ENCODE measurements around the gene CPNE4. TPM values are rescaled to one million over a fixed set of nuclear protein-coding genes. Genes with fewer than 3 reads are reported as not detected.

CPNE4 gene
- polyA plus RNA-seq, 4 donors: 0.66 to 4.8 TPM; not detected in 2

DNA sequence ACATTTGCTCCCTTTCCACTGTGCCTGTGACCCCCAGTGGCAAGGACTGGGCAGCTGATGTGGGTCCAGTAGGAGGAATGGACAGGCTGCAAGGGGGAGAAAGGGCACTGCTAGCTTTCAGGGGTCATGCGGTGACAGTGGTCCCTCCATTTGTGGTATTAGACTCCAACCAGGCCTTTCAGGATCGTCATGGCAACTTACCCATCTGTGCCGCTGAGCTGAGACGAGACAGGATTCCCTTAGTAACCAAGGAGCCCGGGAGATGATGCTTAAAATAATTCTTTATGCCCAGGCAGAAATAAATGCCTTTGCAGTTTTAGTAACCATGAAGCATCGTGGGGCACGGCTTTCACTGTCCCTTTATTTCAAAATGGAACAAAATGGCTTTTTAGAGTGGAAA lies 516.1 kb downstream of the CPNE4 start:
- WGBS, 3 donors: 79 to 83% (median 83%) methylated on average over 7 of the region's 7 CpGs
- no peak overlapping the region for H3K4me3 ChIP-seq (ENCODE audit: low read depth in 1 of 3, low read length in 3 of 3)
- H3K36me3 ChIP-seq (ENCODE audit: control insufficient read depth in 3 of 3, insufficient read depth in 2 of 3, low read depth in 1 of 3, low read length in 3 of 3): no peaks in the 10 kb centered on the region
- DNase-seq (no peak), FAIRE-seq (no peak)
- H3K27ac ChIP-seq (ENCODE audit: low read depth in 1 of 3, low read length in 2 of 3): no peak overlapping the region
- H3K27me3 ChIP-seq (ENCODE audit: control insufficient read depth in 3 of 3, insufficient read depth in 3 of 3, low read length in 3 of 3): no peaks in the 10 kb centered on the region
- peaks cover 0 to 2% of the 10 kb centered on the region in 2 donors for H3K9me3 ChIP-seq (ENCODE audit: control insufficient read depth in 2 of 2, insufficient read depth in 1 of 2, low read depth in 1 of 2, low read length in 1 of 2)
- H3K4me1 ChIP-seq (ENCODE audit: control insufficient read depth in 3 of 3, insufficient read depth in 2 of 3, low read depth in 1 of 3, low read length in 2 of 3): no peaks in the 10 kb centered on the region

DNA sequence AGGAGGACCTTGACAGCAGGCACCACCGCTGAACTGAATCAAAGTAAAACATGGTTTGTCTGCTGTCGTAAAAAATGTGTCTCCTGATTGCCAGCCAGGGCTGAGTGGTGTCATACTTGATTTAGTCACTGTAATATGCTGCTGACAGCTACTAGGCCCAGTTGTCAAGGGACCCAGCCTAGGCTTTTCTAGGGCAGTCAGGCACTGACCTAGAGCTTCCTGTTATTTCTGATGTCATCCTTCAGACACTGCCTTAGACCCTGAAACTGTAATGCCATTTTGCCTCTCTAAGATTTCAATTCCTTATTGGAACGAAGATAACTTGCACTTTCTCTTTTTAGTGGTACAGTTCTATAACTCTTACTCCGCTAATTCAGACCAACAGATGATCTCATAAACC lies 529.4 kb downstream of the CPNE4 start:
- no peak for DNase-seq
- no peak for FAIRE-seq

DNA sequence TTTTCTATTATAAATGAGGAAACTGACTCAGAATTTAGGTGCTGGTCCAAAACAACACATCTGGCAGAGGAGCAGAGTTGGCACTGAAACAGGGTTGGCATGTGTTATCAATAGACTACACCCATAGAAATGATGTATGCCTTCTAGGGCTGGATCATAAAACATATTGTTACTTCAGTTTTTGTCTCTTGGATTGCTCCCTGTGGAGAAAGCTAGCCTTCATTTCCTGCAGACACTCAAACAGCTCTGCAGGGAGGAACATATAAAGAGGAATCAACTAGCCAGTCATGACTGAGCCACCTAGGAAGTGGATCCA lies 531.5 kb downstream of the CPNE4 start:
- peak overlapping the region in 2 of 3 donors; percentile 85 to 92 for H3K4me3 ChIP-seq (ENCODE audit: low read depth in 1 of 3, low read length in 3 of 3)
- no peaks in the 10 kb centered on the region for H3K9me3 ChIP-seq (ENCODE audit: control insufficient read depth in 2 of 2, insufficient read depth in 1 of 2, low read depth in 1 of 2, low read length in 1 of 2)
- DNase-seq (no peak), FAIRE-seq (no peak)
- peaks cover 0 to 4% (median 3%) of the 10 kb centered on the region in 3 donors for H3K4me1 ChIP-seq (ENCODE audit: control insufficient read depth in 3 of 3, insufficient read depth in 2 of 3, low read depth in 1 of 3, low read length in 2 of 3)
- H3K27ac ChIP-seq (ENCODE audit: low read depth in 1 of 3, low read length in 2 of 3): peak overlapping the region in 1 of 3 donors; percentile 36
- peaks cover 0 to 15% (median 0%) of the 10 kb centered on the region in 3 donors for H3K27me3 ChIP-seq (ENCODE audit: control insufficient read depth in 3 of 3, insufficient read depth in 3 of 3, low read length in 3 of 3)
- peaks cover 0 to 4% (median 3%) of the 10 kb centered on the region in 3 donors for H3K36me3 ChIP-seq (ENCODE audit: control insufficient read depth in 3 of 3, insufficient read depth in 2 of 3, low read depth in 1 of 3, low read length in 3 of 3)

More for the DNA sequence above, 529.4 kb downstream of the CPNE4 start:
- H3K27me3 ChIP-seq (ENCODE audit: control insufficient read depth in 3 of 3, insufficient read depth in 3 of 3, low read length in 3 of 3): peaks cover 0 to 15% (median 0%) of the 10 kb centered on the region in 3 donors
- 77 to 82% (median 77%) methylated on average over 4 of the region's 4 CpGs for WGBS, 3 donors
- no peaks in the 10 kb centered on the region for H3K9me3 ChIP-seq (ENCODE audit: control insufficient read depth in 2 of 2, insufficient read depth in 1 of 2, low read depth in 1 of 2, low read length in 1 of 2)
- H3K36me3 ChIP-seq (ENCODE audit: control insufficient read depth in 3 of 3, insufficient read depth in 2 of 3, low read depth in 1 of 3, low read length in 3 of 3): no peaks in the 10 kb centered on the region
- H3K4me1 ChIP-seq (ENCODE audit: control insufficient read depth in 3 of 3, insufficient read depth in 2 of 3, low read depth in 1 of 3, low read length in 2 of 3): peaks cover 0 to 4% (median 3%) of the 10 kb centered on the region in 3 donors
- H3K27ac ChIP-seq (ENCODE audit: low read depth in 1 of 3, low read length in 2 of 3): no peak overlapping the region
- H3K4me3 ChIP-seq (ENCODE audit: low read depth in 1 of 3, low read length in 3 of 3): no peak overlapping the region

DNA sequence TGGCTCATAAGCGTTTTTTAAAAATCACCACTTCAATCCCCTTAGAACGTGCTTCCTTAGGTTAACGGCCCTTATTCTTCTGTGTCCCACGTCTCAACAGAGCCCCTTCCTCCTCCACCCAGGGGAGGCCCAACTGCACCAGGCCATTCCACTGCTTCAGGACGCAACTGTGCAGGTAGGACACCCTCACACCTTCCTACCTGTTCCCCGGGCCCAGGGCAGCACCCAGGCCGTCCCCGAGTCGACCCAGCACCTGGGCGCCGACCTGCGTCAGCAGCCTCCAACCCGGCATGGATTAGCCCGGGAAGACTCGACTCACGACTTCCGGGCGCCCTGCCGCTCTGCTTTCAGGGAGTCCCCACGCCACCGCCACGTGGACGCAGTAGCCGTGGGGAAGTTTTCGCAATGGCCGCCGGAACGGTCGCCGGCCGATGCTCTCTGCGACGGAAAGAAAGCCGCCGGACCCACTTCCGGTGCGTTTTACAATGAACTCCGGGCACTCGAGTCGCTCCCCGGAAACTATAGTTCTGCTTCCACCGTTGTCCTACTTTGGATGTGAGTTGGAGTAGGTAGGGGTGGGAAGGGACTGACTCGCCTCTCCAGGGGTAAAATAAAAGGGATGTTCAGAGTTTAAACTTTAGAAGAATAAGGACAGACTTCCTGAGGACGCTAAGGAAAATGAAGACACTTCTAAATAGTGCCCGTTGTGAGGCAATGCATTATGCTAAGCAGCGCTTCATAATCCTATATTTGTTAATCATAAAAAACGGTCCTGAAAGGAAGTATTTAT lies 532.1 kb downstream of the CPNE4 start, which contains the start of gene MRPL3:
MRPL3 (minus strand) TSS at position 442 of the 790 bp plus-strand sequence; CDS start at position 292, 150 bp downstream.
- Histone ChIP-seq H3K36me3 (ENCODE audit: control insufficient read depth in 3 of 3, insufficient read depth in 2 of 3, low read depth in 1 of 3, low read length in 3 of 3) (peaks cover 0 to 6% (median 5%) of the 10 kb centered on the region in 3 donors), H3K4me1 (ENCODE audit: control insufficient read depth in 3 of 3, insufficient read depth in 2 of 3, low read depth in 1 of 3, low read length in 2 of 3) (peaks cover 0 to 4% (median 3%) of the 10 kb centered on the region in 3 donors), H3K9me3 (ENCODE audit: control insufficient read depth in 2 of 2, insufficient read depth in 1 of 2, low read depth in 1 of 2, low read length in 1 of 2) (no peaks in the 10 kb centered on the region), H3K4me3 (ENCODE audit: low read depth in 1 of 3, low read length in 3 of 3) (peak within 1 kb of the TSS; percentile 77 to 92 (median 85)), H3K27ac (ENCODE audit: low read depth in 1 of 3, low read length in 2 of 3) (peak within 1 kb of the TSS; percentile 80 to 90 (median 82)), H3K27me3 (ENCODE audit: control insufficient read depth in 3 of 3, insufficient read depth in 3 of 3, low read length in 3 of 3) (peaks cover 0 to 15% (median 0%) of the 10 kb centered on the region in 3 donors)
- no peak for FAIRE-seq
- WGBS, 3 donors: 1 to 3% (median 2%) methylated on average over 47 of the region's 47 CpGs
- peak; percentile 89 to 94 for DNase-seq

DNA sequence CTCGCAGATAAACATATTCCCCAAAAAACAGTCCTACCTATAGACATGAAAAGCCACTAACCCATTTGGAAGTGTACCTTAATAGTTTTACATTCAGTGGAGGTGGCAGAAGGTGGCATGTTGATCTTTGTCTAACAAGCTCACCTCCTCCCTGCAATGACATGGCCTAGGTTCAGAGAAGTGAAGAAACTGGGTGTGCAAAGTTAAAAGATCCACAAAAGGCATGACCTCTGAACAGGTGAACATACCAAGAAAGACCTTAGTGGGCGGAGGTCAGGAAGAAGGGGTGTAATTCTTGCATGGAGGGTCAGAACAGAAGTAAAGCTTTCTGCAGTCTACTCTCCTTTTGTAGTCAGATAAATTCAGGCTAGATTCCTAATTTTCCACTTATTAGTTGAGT lies 532.9 kb downstream of the CPNE4 start:
- Histone ChIP-seq H3K36me3 (ENCODE audit: control insufficient read depth in 3 of 3, insufficient read depth in 2 of 3, low read depth in 1 of 3, low read length in 3 of 3) (peaks cover 0 to 7% (median 6%) of the 10 kb centered on the region in 3 donors), H3K4me1 (ENCODE audit: control insufficient read depth in 3 of 3, insufficient read depth in 2 of 3, low read depth in 1 of 3, low read length in 2 of 3) (peaks cover 0 to 4% (median 3%) of the 10 kb centered on the region in 3 donors), H3K27ac (ENCODE audit: low read depth in 1 of 3, low read length in 2 of 3) (peak overlapping the region; percentile 80 to 90 (median 82)), H3K4me3 (ENCODE audit: low read depth in 1 of 3, low read length in 3 of 3) (peak overlapping the region; percentile 77 to 92 (median 85)), H3K27me3 (ENCODE audit: control insufficient read depth in 3 of 3, insufficient read depth in 3 of 3, low read length in 3 of 3) (peaks cover 0 to 12% (median 0%) of the 10 kb centered on the region in 3 donors), H3K9me3 (ENCODE audit: control insufficient read depth in 2 of 2, insufficient read depth in 1 of 2, low read depth in 1 of 2, low read length in 1 of 2) (no peaks in the 10 kb centered on the region)
- no peak for FAIRE-seq
- 16 to 38% (median 35%) methylated on average over 2 of the region's 2 CpGs for WGBS, 3 donors
- DNase-seq: peak; percentile 44 to 52

DNA sequence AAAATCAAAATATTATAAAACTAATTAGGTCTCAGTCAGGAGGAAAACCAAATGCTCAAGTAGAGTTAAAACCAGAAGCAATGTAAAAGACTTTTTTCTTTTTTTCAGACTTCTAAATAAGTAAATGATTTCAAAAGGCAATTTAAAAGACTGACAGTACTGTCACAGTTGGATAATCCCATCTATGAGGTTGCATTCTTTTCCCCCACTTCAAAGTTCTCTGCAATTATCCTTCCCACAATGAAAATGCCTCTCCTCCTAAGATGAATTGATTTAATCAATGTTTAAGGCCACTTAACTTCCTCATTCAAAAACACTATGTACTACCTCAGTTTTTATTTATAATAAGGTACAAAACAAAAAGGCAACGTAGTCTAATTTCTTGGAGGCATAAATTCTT lies 540.1 kb downstream of the CPNE4 start:
- Histone ChIP-seq H3K9me3 (ENCODE audit: control insufficient read depth in 2 of 2, insufficient read depth in 1 of 2, low read depth in 1 of 2, low read length in 1 of 2) (no peaks in the 10 kb centered on the region), H3K27me3 (ENCODE audit: control insufficient read depth in 3 of 3, insufficient read depth in 3 of 3, low read length in 3 of 3) (no peaks in the 10 kb centered on the region), H3K4me1 (ENCODE audit: control insufficient read depth in 3 of 3, insufficient read depth in 2 of 3, low read depth in 1 of 3, low read length in 2 of 3) (no peaks in the 10 kb centered on the region), H3K27ac (ENCODE audit: low read depth in 1 of 3, low read length in 2 of 3) (no peak overlapping the region), H3K4me3 (ENCODE audit: low read depth in 1 of 3, low read length in 3 of 3) (no peak overlapping the region), H3K36me3 (ENCODE audit: control insufficient read depth in 3 of 3, insufficient read depth in 2 of 3, low read depth in 1 of 3, low read length in 3 of 3) (peaks cover 0 to 17% (median 14%) of the 10 kb centered on the region in 3 donors)
- no peak for DNase-seq
- no peak for FAIRE-seq
- 89 to 100% (median 96%) methylated on average over 1 of the region's 1 CpG for WGBS, 3 donors

DNA sequence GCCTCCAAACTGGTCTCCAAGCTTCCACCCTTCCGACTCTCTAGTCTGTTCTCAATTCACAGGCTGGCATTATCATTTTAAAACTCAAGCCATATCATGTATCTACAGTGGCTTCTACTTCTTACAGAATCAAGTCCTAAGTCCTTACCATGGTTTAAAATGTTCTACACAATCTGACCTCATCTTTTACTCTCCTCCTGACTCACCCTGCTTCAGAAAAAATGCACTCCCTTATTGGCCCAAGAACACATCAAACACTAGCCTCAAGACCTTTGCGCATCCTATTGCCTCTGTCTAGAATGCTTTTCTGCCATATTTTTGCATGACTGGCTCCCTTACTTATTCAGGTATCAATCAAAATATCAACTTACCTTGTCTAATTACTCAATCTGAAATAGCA lies 543.0 kb downstream of the CPNE4 start:
- H3K4me1 ChIP-seq (ENCODE audit: control insufficient read depth in 3 of 3, insufficient read depth in 2 of 3, low read depth in 1 of 3, low read length in 2 of 3): no peaks in the 10 kb centered on the region
- peaks cover 0 to 10% (median 10%) of the 10 kb centered on the region in 3 donors for H3K36me3 ChIP-seq (ENCODE audit: control insufficient read depth in 3 of 3, insufficient read depth in 2 of 3, low read depth in 1 of 3, low read length in 3 of 3)
- 98 to 100% (median 98%) methylated on average over 2 of the region's 2 CpGs for WGBS, 3 donors
- no peaks in the 10 kb centered on the region for H3K27me3 ChIP-seq (ENCODE audit: control insufficient read depth in 3 of 3, insufficient read depth in 3 of 3, low read length in 3 of 3)
- DNase-seq (no peak), FAIRE-seq (no peak)
- H3K4me3 ChIP-seq (ENCODE audit: low read depth in 1 of 3, low read length in 3 of 3): no peak overlapping the region
- no peak overlapping the region for H3K27ac ChIP-seq (ENCODE audit: low read depth in 1 of 3, low read length in 2 of 3)
- H3K9me3 ChIP-seq (ENCODE audit: control insufficient read depth in 2 of 2, insufficient read depth in 1 of 2, low read depth in 1 of 2, low read length in 1 of 2): no peaks in the 10 kb centered on the region

DNA sequence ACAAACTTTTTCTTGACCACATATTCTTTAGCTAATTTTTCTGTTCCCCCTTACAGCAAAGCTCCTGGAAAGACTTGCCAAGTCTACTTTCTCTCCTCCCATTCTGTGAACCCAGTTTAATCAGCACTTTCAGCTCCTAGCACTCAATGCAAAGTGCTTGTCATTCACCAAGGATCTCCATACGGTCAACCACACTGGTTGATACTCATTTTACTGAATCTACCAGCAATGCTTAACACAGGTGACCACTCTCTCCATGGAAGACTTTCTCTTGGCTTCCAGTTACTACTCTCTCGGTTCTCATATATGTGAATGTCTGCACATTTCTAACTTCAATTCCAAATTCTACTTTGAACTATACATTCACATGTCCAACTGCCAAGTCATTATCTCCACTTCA lies 543.7 kb downstream of the CPNE4 start:
- no peak overlapping the region for H3K27ac ChIP-seq (ENCODE audit: low read depth in 1 of 3, low read length in 2 of 3)
- no peak for DNase-seq
- no peaks in the 10 kb centered on the region for H3K9me3 ChIP-seq (ENCODE audit: control insufficient read depth in 2 of 2, insufficient read depth in 1 of 2, low read depth in 1 of 2, low read length in 1 of 2)
- no peak overlapping the region for H3K4me3 ChIP-seq (ENCODE audit: low read depth in 1 of 3, low read length in 3 of 3)
- peaks cover 0 to 9% (median 8%) of the 10 kb centered on the region in 3 donors for H3K36me3 ChIP-seq (ENCODE audit: control insufficient read depth in 3 of 3, insufficient read depth in 2 of 3, low read depth in 1 of 3, low read length in 3 of 3)
- no peaks in the 10 kb centered on the region for H3K4me1 ChIP-seq (ENCODE audit: control insufficient read depth in 3 of 3, insufficient read depth in 2 of 3, low read depth in 1 of 3, low read length in 2 of 3)
- H3K27me3 ChIP-seq (ENCODE audit: control insufficient read depth in 3 of 3, insufficient read depth in 3 of 3, low read length in 3 of 3): no peaks in the 10 kb centered on the region
- no peak for FAIRE-seq
- WGBS, 3 donors: 89 to 93% (median 89%) methylated on average over 2 of the region's 2 CpGs

Data from small intestine (tissue), 7 donors.